Measurements from ENCODE around the gene ARMH3. TPM values are rescaled to one million over a fixed set of nuclear protein-coding genes. Genes with fewer than 3 reads are reported as not detected.

Gene ARMH3
- total RNA-seq, 1 experiment from 2014 or later, result 12.8 TPM

DNA sequence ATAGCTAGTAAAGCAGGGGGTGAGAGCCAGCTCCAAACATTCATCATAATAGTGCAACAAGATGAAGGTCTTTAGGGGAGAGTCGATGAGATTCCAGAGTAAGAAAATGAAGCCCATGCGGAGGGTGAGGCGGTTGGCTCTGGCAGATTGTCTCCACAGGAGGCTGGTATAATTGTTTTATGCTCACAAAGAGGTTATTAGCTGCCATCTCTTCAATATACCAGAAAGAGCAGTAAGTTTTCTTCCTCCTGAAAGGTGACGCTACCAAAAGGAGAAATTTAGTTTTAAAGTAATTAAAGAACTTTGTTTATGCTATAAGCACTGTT, 153.2 kb downstream of the ARMH3 start:
- no peak overlapping the region for H3K27ac ChIP-seq

DNA sequence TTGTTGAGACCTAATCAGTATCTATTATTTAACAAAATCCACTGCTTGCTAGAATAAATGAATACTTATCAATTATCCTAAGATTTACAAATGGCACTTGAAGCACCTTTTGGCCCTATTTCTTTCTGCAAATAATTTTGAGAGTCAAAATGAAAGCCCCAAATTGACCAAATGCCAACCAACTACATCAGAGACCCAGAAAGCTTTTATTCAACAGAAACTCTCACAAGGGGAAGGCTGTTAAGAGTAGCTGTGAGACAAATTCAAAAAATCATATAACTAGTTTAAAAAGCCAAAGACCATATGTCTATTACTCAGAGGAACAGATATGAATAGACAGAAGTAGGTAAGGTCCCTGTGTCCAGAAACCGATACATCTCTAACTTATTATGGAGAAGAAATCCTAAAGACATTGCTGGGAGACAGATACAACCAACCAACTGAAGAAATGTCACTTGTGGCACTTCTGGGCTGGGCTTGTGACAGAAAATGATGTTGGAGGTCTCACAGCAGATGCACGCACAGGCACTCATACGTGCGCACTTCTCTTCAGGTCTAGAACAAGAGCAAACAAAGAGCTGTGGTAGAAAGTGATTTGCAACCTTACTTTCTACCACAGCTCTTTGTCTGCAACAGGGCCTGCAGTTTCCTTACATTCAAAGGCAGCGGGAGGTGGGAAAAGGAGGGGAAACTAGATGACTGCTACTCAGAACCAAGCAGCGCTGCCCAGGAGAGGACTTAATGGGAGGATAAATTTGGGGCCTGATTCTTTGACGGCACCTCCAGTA, 153.7 kb downstream of the ARMH3 start:
- H3K27me3 ChIP-seq (ENCODE audit: insufficient read depth, low read depth), result no peaks in the 10 kb centered on the region
- H3K79me2 ChIP-seq (ENCODE audit: low read depth), result no peaks in the 10 kb centered on the region
- no peaks in the 10 kb centered on the region for H4K20me1 ChIP-seq (ENCODE audit: insufficient read depth)
- H3K27ac ChIP-seq, result no peak overlapping the region
- H3K4me2 ChIP-seq, result no peak overlapping the region
- no peak for TF ChIP-seq EZH2 (IDR thresholded peaks at IDR 0.05; ENCODE audit: low read depth)
- TF ChIP-seq CTCF (conservative IDR thresholded peaks at IDR 0.05), result no peak
- no TSS peak for BruUV-seq (replicated peaks)
- H2AFZ ChIP-seq, result no peak overlapping the region
- no peak for DNase-seq
- no peaks in the 10 kb centered on the region for H3K4me1 ChIP-seq (replicated peaks; ENCODE audit: insufficient read depth)
- H3K9me2 ChIP-seq (ENCODE audit: insufficient read depth), result no peaks in the 10 kb centered on the region
- no peaks in the 10 kb centered on the region for H3K9me3 ChIP-seq (ENCODE audit: insufficient read depth, low read depth)
- H3F3A ChIP-seq (ENCODE audit: insufficient read depth, low read depth), result no peaks in the 10 kb centered on the region
- intact Hi-C loops (cut with micrococcal nuclease; ENCODE audit: unreplicated experiment), result no loop called here
- H3K36me3 ChIP-seq (ENCODE audit: low read depth), result no peaks in the 10 kb centered on the region
- H3K4me3 ChIP-seq, result no peak overlapping the region
- POLR2A ChIA-PET (ENCODE audit: unreplicated experiment), result no interaction called here
- CTCF ChIA-PET, result no interaction called here

More for the DNA sequence above, 153.2 kb downstream of the ARMH3 start:
- Histone ChIP-seq H3K9me3 (ENCODE audit: insufficient read depth, low read depth) (no peaks in the 10 kb centered on the region), H4K20me1 (ENCODE audit: insufficient read depth) (no peaks in the 10 kb centered on the region), H3K9me2 (ENCODE audit: insufficient read depth) (no peaks in the 10 kb centered on the region), H3K4me3 (no peak overlapping the region), H3K4me1 (replicated peaks; ENCODE audit: insufficient read depth) (no peaks in the 10 kb centered on the region), H3K36me3 (ENCODE audit: low read depth) (no peaks in the 10 kb centered on the region), H3K79me2 (ENCODE audit: low read depth) (no peaks in the 10 kb centered on the region), H3K4me2 (no peak overlapping the region), H2AFZ (no peak overlapping the region), H3K27me3 (ENCODE audit: insufficient read depth, low read depth) (no peaks in the 10 kb centered on the region), H3F3A (ENCODE audit: insufficient read depth, low read depth) (no peaks in the 10 kb centered on the region)
- no TSS peak for BruUV-seq (replicated peaks)
- ChIA-PET POLR2A (ENCODE audit: unreplicated experiment) (no interaction called here), CTCF (no interaction called here)
- DNase-seq, result no peak
- intact Hi-C loops (cut with micrococcal nuclease; ENCODE audit: unreplicated experiment), result no loop called here
- TF ChIP-seq CTCF (conservative IDR thresholded peaks at IDR 0.05) (no peak), EZH2 (IDR thresholded peaks at IDR 0.05; ENCODE audit: low read depth) (no peak)

DNA sequence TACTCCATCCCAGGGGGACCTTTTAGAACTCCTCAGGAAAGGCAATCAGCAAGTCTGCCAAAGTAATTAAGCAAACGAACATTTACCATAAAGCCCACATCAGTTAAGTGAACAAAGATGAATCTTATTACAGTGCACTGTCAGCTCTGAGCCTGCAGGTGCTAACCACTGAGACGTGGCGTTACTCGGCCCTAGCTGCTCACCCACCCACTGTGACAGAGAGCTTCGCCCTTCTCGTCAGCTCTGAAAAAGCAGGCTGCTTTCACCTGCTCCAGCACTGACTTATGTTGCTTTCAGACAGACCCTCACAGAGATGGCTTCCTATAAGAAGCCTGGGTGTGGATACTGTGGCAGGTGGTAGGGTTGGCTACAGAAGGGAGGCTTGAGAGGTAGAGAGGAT, 154.6 kb downstream of the ARMH3 start:
- CTCF ChIA-PET, result no interaction called here
- intact Hi-C loops (cut with micrococcal nuclease; ENCODE audit: unreplicated experiment), result no loop called here

More for the DNA sequence above, 154.6 kb downstream of the ARMH3 start:
- H3K4me3 ChIP-seq, result no peak overlapping the region
- H3K9me3 ChIP-seq (ENCODE audit: insufficient read depth, low read depth), result no peaks in the 10 kb centered on the region
- no peaks in the 10 kb centered on the region for H3K79me2 ChIP-seq (ENCODE audit: low read depth)
- H3K9me2 ChIP-seq (ENCODE audit: insufficient read depth), result no peaks in the 10 kb centered on the region
- no peaks in the 10 kb centered on the region for H3K27me3 ChIP-seq (ENCODE audit: insufficient read depth, low read depth)
- H3K27ac ChIP-seq, result no peak overlapping the region
- H3F3A ChIP-seq (ENCODE audit: insufficient read depth, low read depth), result no peaks in the 10 kb centered on the region
- no peak overlapping the region for H2AFZ ChIP-seq
- no peaks in the 10 kb centered on the region for H3K4me1 ChIP-seq (replicated peaks; ENCODE audit: insufficient read depth)
- POLR2A ChIA-PET (ENCODE audit: unreplicated experiment), result no interaction called here
- no TSS peak for BruUV-seq (replicated peaks)
- H4K20me1 ChIP-seq (ENCODE audit: insufficient read depth), result no peaks in the 10 kb centered on the region
- H3K36me3 ChIP-seq (ENCODE audit: low read depth), result no peaks in the 10 kb centered on the region
- no peak for DNase-seq
- no peak for TF ChIP-seq EZH2 (IDR thresholded peaks at IDR 0.05; ENCODE audit: low read depth)
- H3K4me2 ChIP-seq, result no peak overlapping the region

All from PC-9 (cell line).